Activated T-cell treated with anti-CD3 and anti-CD28 coated beads for 48 hours (primary cell): Measurements from ENCODE around the gene FCN3.
A peak's percentile ranks its signal among the peaks of the same experiment; 100 is the strongest.
"Not testable (repeated sequence)": the region's sequence is repeated elsewhere in the genome, so short reads cannot be mapped to it uniquely, and the experiment has no call there.

Source experiments
- DNase-seq: peaks from one replicate; pipeline ENCODE4 v3.0.0-alpha.2; 2020; ENCODE audit warnings: low read depth

The FCN3 gene

GRCh38 chr1:27399251-27400025 lies 24.8 kb upstream of the FCN3 start:
- no peak for DNase-seq

DNA sequence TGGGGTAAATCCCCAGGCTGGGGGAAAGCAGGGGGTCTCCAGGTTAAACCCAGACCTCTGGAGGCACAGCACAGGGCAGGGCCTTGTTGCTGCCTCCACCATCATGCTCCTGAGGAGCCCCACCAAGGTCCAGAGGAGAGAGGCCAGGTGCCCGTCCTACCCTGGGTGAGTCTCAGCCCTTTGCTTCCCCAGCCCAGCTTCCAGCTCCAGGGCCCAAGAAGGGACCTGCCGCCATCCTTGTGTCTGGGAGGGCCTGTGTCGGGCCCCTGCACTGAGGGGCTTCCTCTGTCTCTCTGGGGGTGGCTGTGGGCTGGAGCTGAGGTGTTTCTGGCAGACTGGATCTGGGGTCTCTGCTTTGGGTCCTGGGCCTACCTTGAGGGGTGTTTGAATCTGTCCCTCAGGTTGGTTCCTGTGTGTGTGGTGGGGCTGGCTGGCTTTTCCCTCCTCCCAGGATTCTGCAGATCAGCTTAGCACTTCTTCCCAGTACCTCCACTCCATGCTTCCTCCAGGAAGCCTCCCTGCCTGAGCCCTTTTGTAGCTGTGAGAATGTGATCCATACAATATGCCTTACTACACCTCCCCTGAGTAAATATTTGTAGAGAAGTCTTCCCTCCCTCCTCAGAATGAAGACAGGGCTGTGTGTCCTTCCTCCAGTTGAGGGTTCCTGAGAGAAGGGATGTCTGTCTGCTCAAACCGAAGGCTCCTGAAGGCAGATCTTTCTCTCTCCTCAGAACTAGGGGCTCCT lies 24.0 kb upstream of the FCN3 start:
- DNase-seq: no peak

DNA sequence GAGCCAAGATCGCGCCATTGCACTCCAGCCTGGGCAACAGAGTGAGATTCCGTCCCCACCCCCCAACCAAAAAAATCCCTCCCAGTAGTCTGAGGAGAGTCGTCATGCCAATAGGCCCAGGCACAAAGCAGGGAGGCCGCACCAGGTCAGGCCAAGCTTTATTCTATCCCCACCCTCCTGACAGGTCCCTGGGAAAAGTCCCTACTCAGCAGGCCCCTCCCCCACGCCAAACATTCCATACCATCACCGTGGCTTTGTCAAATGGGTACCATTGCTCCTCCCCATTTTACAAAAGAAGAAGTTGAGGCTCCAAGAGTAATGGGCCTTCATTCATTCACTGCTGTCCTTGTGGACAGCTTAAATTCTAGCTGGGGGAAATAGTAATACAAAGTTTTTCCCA lies 23.1 kb upstream of the FCN3 start:
- no peak for DNase-seq

GRCh38 chr1:27397110-27397509 lies 22.5 kb upstream of the FCN3 start:
- DNase-seq: no peak

- DNase-seq: peak; percentile 70
Observed at GRCh38 chr1:27395441-27396195, 21.0 kb upstream of the FCN3 start.

GRCh38 chr1:27394925-27395324 lies 20.3 kb upstream of the FCN3 start:
- no peak for DNase-seq

- no peak for DNase-seq
Observed at GRCh38 chr1:27394282-27394658, 19.6 kb upstream of the FCN3 start.

DNA sequence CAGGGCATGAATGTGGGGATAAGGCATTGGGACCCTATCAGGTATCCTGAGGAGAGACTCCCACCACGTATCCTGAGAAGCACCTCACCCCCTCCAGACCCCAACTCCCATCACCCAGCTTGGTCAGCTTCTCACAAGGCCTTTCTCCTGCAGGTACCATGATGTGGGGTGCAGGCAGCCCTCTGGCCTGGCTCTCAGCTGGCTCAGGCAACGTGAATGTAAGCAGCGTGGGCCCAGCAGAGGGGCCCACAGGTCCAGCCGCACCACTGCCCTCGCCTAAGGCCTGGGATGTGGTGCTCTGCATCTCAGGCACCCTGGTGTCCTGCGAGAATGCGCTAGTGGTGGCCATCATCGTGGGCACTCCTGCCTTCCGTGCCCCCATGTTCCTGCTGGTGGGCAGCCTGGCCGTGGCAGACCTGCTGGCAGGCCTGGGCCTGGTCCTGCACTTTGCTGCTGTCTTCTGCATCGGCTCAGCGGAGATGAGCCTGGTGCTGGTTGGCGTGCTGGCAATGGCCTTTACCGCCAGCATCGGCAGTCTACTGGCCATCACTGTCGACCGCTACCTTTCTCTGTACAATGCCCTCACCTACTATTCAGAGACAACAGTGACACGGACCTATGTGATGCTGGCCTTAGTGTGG lies 19.1 kb upstream of the FCN3 start:
- DNase-seq: no peak

- DNase-seq: no peak
Observed at GRCh38 chr1:27392778-27393635, 18.4 kb upstream of the FCN3 start.

- DNase-seq: peak; percentile 95
Observed at GRCh38 chr1:27392096-27392777, 17.6 kb upstream of the FCN3 start, which contains the start of gene GPR3. Gene GPR3, plus strand, starts transcription at chr1:27392622. Its CDS starts 1,177 bp downstream, at chr1:27393799.

DNA sequence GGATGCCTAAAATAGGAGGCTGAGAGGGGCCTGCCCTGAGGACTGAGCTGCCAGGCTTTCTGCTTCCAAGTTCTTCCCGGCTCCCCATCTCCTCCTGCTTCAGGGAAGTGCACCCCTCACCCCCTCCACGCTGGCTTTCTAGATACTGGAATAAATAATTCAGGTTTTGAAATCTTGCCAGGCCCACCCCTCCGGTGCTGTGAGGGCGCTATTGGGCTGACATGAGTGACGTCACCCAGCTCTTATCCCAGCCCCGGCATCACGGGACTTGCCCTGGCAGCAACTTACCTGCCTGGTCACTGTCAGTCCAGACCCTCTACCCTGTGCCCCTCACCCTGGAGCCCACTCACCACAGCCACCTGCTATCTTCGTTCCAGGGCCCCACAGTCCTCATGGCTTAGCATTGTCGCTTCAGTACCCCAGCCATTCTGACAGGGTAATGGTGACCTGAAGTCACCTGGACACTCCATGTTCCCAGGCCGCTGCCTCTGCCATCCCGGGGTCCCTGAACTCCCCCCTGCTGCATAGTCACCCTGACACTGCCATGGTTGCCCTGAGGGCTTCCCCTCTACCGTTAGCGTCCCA lies 17.0 kb upstream of the FCN3 start:
- peak; percentile 24 for DNase-seq

- DNase-seq: peak; percentile 55
Observed at GRCh38 chr1:27388337-27389005, 13.8 kb upstream of the FCN3 start.

GRCh38 chr1:27384797-27385196 lies 10.2 kb upstream of the FCN3 start:
- DNase-seq: not testable (repeated sequence)

GRCh38 chr1:27383661-27384060 lies 9.0 kb upstream of the FCN3 start:
- no peak for DNase-seq

DNA sequence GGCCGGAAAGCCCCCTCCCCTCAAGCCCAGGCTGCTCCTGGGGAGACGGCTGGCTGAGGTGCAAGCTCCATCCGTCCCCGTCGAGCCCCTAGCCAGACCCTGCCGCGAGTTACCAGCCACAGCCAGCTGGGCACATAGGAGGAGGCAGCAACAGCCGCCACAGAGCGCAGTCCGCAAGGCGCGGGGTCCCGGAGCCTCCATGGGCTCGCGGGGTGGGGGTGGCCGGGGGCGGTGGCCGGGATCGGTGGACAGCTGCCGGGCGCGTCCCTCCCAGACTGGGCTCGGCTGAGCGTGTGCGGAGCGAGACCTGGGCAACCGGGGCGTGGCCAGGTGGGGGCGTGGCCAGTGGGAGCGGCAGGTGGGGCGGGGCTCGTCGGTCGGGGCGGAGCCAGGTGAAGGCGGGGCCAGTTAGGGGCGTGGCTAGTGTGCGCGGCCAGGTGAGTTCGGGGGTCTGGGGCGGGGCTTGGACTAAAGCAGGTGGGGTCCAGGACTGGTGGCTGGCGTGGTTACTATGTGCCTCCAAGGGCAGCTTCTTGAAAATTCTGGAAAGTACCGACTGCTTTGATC lies 8.5 kb upstream of the FCN3 start, which contains the start of gene CD164L2:
CD164L2 (minus strand) TSS at position 295 of the 567 bp plus-strand sequence; CDS start at position 201, 94 bp downstream.
- DNase-seq: peak; percentile 46

DNA sequence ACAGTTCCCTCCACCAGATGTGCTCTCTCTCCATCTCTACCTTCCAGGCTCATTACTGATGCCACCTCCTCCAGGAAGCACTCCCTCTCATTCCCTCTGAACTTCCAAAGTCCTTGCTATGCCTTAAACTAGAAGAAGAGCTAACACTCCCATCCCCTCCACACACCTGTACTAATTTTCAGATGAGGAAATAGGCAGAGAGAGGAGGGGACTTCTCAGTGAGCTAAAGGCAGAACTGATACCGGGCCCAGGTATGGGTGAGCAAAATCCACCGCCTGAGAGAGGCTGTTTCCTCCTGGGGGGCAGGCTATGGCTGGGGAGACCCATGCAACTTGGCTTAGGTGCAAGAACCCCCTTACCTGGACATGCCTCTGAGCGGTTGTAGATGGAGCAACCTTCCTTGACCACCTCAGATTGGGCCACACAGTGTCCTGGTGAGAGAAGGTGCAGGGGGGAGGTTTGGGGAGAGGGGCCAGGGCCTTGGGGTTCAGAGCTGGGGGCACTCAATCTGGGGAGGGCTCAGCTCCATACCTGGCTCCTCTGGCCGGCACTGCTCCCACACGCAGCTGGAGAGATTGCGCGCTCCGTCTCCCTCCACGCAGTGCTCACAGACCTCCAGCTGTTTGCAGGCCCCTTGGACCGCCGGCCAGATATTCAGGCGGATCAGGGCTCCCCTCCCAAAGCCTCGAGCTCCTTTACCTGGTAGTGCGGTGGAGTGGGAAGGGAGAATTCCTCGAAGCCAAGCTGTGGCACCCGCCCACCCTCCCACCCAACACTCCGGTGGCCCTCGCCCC lies 7.5 kb upstream of the FCN3 start:
- no peak for DNase-seq

DNA sequence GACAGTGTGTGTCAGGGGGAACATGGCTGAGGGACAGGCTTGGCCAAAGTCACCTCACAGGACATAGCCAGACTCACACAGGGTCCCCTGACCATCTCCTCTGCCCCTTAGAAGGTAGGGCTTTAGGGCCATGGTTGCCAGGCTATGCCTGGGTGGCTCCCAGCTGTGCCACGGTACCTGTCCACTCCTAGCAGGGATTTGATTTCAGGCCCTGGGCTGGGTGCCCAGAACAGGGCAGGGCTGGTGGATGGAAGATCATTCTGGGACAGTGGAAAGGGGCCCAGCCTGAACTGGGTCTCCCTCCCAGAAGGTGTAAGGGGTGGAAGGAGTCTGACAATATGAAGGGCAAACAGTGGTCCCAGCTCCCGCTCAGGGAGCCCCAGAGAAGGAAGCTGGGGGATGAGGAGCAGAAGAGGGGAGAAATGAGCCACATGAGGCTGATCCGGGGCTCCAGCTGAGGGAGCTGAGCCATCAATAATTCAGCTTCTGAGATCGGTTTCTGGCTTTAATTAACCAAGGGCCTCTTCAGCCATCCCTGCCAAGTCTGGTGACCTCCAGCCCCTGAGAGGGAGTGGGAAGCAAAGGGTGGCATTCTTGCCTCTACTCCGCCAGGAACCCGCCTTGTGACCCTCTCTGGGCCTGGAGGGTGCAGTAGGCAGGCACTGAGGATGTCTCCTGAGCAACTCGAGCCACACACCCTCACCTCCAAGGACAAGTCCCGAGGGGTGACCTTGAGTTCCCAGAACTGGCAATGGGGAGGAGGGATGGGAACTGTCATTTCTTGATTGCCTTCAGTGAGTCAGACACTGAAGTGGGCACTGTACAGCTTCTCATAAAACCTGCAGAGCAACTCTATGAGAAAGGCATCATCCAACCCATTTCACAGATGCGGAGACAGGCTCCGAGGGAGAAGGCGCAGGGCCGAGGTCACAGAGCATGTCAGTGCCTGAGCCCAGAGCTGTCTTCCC lies 6.4 kb upstream of the FCN3 start:
- DNase-seq: no peak
